Dermis microvascular lymphatic vessel endothelial cell (primary cell): Measurements from ENCODE around the gene SLC12A5. TPM values are rescaled to one million over a fixed set of nuclear protein-coding genes. Genes with fewer than 3 reads are reported as not detected.
"Not testable (repeated sequence)": the region's sequence is repeated elsewhere in the genome, so short reads cannot be mapped to it uniquely, and the experiment has no call there.

Source experiments
- DNase-seq, 2 donors: peaks; one replicate each; pipeline versions ENCODE4 v3.0.0 to v3.0.0-alpha.2; 2010; ENCODE audit warnings: low read depth in 2 of 2
- total RNA-seq: library from RNA; depleted of rRNA; stranded (reverse); fragments of >200 nt; gene quantifications from 2 replicates; pipeline ENCODE4 v1.2.1, GENCODE V29; 2014

Gene SLC12A5
- total RNA-seq = 0.13 and 0.51 TPM in 2 replicates

- no peak for DNase-seq
Measured at GRCh38 chr20:46028772-46029371, at the start of gene SLC12A5. Gene SLC12A5, plus strand, starts transcription at chr20:46029215. Its CDS starts 130 bp downstream, at chr20:46029345.

DNA sequence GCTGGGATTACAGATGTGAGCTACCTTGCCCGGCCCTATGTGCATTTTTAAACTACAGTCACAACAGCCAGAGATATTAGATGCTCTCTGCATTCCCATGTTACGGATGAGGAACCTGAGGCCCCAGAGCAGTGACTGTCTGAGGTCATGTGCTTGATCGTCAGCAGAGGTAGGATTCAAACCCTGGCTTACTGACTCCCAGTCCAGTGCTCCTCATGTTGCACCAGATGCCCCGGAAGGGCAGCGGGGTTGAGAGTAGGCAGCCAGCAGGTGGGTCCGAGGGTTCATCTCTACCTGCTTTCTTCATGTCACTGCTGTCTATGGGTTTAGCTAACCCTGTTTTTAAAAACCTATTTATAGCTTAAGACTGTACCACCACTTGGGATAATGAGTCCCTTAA lies 47.8 kb upstream of the SLC12A5 start:
- no peak for DNase-seq

DNA sequence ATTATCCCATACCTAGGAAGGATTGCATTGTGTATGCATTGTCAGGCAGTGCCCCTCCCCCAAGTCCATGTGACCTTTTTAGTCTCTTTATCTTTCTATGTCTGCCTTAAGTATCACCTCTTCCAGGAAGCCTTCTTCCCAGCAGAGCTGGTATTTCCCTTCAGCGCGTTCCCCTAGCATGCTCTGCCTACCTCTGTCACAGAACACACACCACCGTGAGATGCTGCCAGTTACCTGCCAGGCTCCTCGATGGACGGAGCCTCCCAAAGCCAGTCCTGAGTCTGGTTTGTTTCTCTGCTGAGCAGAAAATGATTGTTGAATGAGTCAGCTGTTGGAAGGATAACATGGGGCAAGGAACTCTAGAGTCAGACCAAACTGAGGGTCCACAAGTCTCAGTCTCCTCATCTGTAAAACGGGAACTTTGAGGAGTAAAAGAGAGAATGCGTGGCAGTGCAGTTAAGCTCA lies 45.7 kb upstream of the SLC12A5 start:
- DNase-seq = no peak

GRCh38 chr20:45985573-45985972 lies 43.4 kb upstream of the SLC12A5 start:
- DNase-seq = no peak

DNA sequence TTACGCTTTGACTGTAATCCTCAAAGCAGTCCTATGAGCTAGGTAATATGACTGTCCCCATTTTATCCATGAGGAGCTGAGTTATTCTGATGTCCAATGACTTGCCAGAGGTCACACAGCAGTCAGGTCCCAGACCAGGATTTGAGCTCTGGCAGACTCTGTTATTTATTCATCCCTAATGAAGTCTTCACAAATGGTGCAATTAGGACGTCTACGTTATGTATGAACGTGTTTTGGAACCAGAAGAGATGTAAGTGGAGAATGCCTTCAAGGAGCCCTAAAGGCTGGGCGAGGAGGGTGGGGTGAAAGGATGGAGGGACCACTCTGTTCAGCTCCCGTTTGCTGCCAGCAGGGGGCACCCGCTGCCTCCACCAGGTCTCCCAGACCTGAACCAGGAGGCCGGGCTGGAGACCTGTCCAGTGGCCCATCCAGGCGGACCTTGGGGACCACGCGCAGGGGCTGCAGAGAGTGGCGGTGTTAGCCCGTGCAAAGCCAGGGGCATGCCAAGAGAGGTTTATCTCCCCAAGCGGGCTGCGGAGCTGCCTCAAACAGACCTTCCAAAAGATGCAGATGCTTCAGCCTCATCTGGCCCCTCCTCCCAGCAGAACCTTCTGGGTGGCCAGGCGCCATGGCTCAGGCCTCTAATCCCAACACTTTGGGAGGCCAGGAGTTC lies 41.8 kb upstream of the SLC12A5 start:
- peak; percentile 20 to 64 for DNase-seq

- not testable (repeated sequence) for DNase-seq
Measured at GRCh38 chr20:45988830-45989229, 40.2 kb upstream of the SLC12A5 start.

- DNase-seq = no peak
Measured at GRCh38 chr20:45991616-45992015, 37.4 kb upstream of the SLC12A5 start.

- DNase-seq = no peak
Measured at GRCh38 chr20:45993197-45993951, 35.6 kb upstream of the SLC12A5 start.

DNA sequence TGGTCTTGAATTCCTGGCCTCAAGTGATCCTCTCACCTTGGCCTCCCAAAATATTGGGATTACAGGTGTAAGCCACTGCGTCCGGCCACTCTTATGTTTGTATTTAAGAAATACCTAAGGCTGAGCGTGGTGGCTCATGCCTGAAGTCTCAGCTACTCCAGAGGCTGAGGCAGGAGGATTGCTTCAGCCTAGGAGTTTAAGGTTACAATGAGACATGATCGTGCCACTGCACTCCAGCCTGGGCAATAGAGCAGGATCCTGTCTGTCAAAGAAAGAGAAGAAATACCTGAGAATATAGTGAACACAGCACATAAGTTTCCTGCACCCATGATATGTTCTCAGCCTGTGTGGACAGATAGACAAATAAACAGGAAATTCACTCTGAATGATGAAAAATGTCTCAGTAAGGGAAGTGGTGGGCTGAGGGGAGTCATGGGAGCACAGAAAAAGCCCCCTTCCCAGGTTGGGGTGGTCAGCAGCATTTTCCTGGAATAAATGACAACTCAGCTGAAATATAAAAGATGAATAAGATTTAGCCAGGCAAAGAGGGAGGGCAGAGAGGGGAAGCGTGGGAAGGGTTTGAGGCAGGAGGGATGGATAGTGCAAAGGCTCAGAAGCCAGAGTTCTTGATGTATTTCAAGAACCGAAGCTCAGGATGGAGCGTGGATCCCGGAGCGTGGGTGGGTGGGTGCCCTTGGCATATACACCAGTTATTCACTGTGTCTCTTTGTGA lies 34.1 kb upstream of the SLC12A5 start:
- no peak for DNase-seq

- not testable (repeated sequence) for DNase-seq
Measured at GRCh38 chr20:45995495-45996097, 33.4 kb upstream of the SLC12A5 start.

GRCh38 chr20:45997187-45997586 lies 31.8 kb upstream of the SLC12A5 start:
- DNase-seq = no peak

DNA sequence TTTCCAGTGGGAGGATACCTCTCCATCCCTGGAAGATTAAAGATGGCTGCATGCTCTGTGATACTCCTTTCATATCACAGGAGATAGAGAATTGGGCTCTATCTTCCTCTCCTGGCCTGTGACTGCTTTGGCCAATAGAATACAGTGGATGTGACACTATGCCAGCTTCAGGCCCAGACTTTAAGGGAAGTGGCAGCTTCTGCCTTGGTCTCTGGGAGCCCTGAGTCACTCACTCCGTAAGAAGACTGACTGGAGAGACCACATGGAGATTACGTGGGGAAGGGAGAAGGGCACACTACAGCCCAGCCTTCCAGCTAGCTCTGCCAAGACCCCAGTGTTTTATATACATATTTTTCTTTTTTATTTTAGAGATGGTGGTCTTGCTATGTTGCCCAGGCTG lies 30.7 kb upstream of the SLC12A5 start:
- DNase-seq = no peak

DNA sequence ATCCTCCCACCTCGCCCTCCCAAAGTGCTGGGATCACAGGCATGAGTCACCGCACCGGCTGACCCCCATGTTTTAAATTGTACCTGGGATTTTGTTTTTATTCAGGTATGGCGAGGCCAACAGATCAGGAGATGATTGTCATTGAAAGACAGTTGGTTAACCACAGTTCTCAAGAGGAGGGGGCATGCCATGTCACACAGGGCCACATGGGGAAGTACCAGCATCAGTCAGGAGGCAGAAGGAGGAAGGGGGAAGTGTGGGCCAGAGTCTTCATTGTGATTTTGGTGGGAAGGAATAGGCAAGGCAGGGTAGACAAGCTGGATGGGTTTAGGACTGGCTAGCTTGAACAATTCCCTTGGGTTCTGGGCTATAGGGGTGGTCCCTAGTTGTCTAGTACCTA lies 30.3 kb upstream of the SLC12A5 start:
- DNase-seq = no peak

- no peak for DNase-seq
Measured at GRCh38 chr20:45999557-46000261, 29.3 kb upstream of the SLC12A5 start.

GRCh38 chr20:46000262-46000996 lies 28.6 kb upstream of the SLC12A5 start:
- DNase-seq = no peak

DNA sequence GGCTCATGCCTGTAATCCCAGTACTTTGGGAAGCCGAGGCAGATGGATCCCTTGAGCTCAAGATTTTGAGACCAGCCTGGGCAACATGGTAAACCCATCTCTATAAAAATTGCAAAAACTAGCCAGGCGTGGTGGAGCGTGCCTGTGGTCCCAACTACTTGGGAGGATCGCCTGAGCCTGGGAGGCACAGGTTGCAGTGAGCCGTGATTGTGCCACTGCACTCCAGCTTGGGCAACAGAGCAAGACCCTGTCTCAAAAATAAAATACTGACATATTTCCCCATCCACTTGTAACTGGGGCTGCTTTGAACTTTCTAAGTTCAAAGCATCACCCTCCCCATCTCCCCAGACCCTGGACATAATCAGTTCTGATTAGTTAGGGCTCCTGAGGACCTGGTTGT lies 27.5 kb upstream of the SLC12A5 start:
- no peak for DNase-seq

- no peak for DNase-seq
Measured at GRCh38 chr20:46002008-46002407, 27.0 kb upstream of the SLC12A5 start.

- DNase-seq = no peak
Measured at GRCh38 chr20:46004187-46004586, 24.8 kb upstream of the SLC12A5 start.

- no peak for DNase-seq
Measured at GRCh38 chr20:46004889-46005473, 24.0 kb upstream of the SLC12A5 start.
